Activated CD4-positive, alpha-beta T cell treated with anti-CD3 and anti-CD28 coated beads, Interleukin-2, amount 10 ng/mL, durations not matched to agents 24 days and 14 days (primary cell): ENCODE measurements around the gene LRRC15. TPM values are rescaled to one million over a fixed set of nuclear protein-coding genes. Genes with fewer than 3 reads are reported as not detected.

ENCODE experiments used
- DNase-seq: peaks from one replicate; pipeline ENCODE4 v3.0.0; 2022
- H3K27ac Mint-ChIP-seq: one replicate; pipeline ENCODE4 v1.8.0; 2022; ENCODE audit warnings: mild to moderate bottlenecking, mixed read lengths
- H3K27me3 Mint-ChIP-seq: one replicate; pipeline ENCODE4 v1.8.0; 2022; ENCODE audit warnings: mixed read lengths
- H3K36me3 Mint-ChIP-seq: one replicate; pipeline ENCODE4 v1.8.0; 2022; ENCODE audit warnings: low read depth, mild to moderate bottlenecking, mixed read lengths
- H3K4me1 Mint-ChIP-seq: one replicate; pipeline ENCODE4 v1.8.0; 2021; ENCODE audit warnings: mixed read lengths
- H3K4me3 Mint-ChIP-seq: one replicate; pipeline ENCODE4 v1.8.0; 2022; ENCODE audit warnings: mild to moderate bottlenecking, moderate library complexity, mixed read lengths
- H3K9me3 Mint-ChIP-seq: one replicate; pipeline ENCODE4 v1.8.0; 2021; ENCODE audit warnings: mixed read lengths
- intact Hi-C: fragments of 100-400 bp; cut with micrococcal nuclease; formaldehyde crosslinking; loops from one replicate; pipeline ENCODE4 v1.15.1; 2023
- total RNA-seq: library from RNA; stranded (reverse); gene quantifications from 2 replicates; pipeline ENCODE4 v1.2.3, GENCODE V29; 2022

Gene LRRC15
- total RNA-seq, 1 donor from 2014 or later, result not detected

DNA sequence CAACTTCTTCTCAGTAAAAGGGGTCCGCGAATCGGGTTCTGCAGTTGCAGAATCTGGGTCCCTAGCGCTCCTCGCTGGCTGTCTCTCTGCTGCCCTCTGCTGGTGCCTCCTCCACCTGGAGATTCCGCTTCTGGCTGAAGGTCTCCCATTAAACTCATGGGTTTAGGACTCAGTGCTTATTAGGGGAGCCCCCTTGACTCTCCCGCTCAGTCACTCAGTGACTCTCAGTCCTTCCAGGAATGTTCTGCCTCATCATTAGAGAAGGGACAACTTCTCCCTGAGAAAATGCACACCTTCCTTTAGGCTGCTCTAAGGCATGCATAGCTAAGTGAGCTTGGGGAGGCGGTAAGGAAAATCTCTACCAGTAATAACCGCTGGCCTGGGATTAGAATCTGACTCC, 25.5 kb downstream of the LRRC15 start:
- peaks cover 15% of the 10 kb centered on the region for H3K27me3 Mint-ChIP-seq
- intact Hi-C loops, result no loop called here
- no peaks in the 10 kb centered on the region for H3K9me3 Mint-ChIP-seq
- peak; percentile 91 for DNase-seq
- H3K4me3 Mint-ChIP-seq, result no peak overlapping the region
- H3K4me1 Mint-ChIP-seq, result peaks cover 2% of the 10 kb centered on the region
- H3K27ac Mint-ChIP-seq, result no peak overlapping the region
- H3K36me3 Mint-ChIP-seq, result no peaks in the 10 kb centered on the region

DNA sequence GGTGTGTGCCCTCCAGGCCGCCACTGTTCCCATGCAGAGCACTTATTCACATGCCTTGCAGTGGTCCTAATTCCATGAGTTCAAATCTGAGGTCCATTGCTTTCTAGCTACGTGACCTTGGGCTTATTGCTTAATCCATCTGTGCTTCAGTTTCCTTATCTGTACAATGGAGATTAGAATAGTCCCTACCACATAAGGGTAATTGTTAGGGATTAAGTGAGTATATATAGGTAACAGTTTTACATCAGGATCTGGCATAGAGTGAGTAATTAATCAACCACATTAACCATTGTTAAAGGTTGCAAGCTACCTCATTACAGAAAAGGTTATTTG, 26.0 kb downstream of the LRRC15 start:
- Mint-ChIP-seq H3K4me1 (peaks cover 2% of the 10 kb centered on the region), H3K36me3 (no peaks in the 10 kb centered on the region), H3K9me3 (no peaks in the 10 kb centered on the region), H3K27ac (no peak overlapping the region), H3K27me3 (peaks cover 15% of the 10 kb centered on the region), H3K4me3 (no peak overlapping the region)
- no peak for DNase-seq
- intact Hi-C loops, result no loop called here

DNA sequence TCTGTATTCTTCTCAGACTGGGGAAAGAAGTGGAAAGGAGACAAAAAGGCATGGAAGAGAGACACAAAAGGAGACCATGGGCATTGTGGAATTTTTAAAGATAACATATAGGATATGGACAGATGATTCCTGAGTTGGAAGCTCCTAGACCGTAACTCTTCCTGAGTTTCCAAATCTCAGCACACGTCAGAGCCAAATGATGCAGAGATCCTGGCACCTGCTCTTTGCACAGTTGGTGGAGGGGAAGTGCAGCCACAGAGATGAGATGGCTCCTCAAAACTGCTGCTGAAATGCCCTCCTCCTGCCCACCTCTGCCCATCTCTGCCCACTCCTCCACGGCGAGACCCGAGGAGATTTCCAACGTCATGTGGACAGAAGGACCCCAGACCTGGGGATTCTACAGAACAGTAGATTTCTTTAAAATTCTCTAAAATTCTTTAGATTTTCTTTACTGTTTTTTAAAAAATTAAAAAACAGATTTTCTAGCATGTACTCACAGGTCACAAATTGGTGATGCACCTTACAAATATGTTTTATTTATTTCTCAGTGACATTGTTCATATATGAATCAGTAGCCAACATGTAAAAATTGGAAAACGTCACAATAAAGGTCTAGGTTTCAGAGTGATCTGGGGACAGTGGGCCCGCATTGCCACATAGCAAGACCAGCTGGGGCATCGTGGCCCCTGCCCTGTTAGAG, 26.5 kb downstream of the LRRC15 start:
- intact Hi-C loops, result no loop called here
- H3K27me3 Mint-ChIP-seq, result peaks cover 16% of the 10 kb centered on the region
- no peak overlapping the region for H3K4me3 Mint-ChIP-seq
- no peaks in the 10 kb centered on the region for H3K36me3 Mint-ChIP-seq
- DNase-seq, result no peak
- peaks cover 2% of the 10 kb centered on the region for H3K4me1 Mint-ChIP-seq
- H3K27ac Mint-ChIP-seq, result no peak overlapping the region
- H3K9me3 Mint-ChIP-seq, result no peaks in the 10 kb centered on the region

DNA sequence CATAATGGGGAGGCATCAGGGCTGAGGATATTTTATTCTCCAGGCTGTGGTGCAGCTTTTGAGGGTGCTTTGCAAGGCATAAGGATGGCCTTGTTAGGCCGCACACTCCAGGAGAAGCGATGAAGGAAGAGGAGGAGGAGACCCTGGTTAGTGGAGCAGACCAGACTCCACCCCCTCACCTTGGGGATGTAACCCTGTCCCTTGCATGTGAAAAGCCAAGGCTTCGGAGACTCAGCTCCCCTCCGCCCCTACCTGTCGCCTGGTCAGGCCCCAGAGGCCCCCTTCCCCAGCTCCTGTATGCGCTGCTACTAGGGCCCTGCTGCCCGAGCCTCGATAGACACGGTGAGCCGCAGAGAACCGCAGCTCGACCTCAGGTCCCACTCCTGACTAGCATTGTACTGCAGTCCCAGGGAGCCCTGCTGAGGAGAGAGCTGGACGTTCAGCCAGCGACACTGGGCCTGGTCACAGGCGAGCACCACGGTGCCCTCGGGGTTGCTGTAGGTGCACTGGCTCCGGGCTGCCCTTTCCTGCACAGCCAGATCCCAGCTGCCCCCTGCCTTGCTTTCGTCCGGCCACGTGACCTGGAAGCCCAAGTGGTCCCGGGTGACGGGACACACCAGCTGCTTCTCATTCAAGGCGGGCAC, 28.7 kb downstream of the LRRC15 start:
- Mint-ChIP-seq H3K9me3 (no peaks in the 10 kb centered on the region), H3K4me3 (no peak overlapping the region), H3K4me1 (peaks cover 2% of the 10 kb centered on the region), H3K27ac (no peak overlapping the region), H3K27me3 (peaks cover 22% of the 10 kb centered on the region), H3K36me3 (no peaks in the 10 kb centered on the region)
- intact Hi-C loops, result no loop called here
- DNase-seq, result no peak

DNA sequence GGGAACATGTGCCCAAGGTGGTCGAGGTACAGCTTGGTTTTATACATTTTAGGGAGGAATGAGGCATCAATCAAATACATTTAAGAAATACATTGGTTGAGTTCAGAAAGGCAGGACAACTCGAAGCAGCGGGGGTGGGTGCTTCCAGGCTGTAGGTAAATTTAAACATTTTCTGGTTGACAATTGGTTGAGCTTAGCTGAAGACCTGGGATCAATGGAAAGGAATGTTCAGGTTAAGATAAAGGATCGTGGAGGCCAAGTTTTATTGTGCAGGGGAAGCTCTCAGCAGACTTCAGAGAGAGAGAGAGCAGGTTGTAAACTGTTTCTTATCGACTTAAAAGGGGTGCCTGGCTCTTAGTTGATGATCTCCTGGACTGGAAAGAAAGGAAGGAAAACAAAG, 29.7 kb downstream of the LRRC15 start:
- H3K36me3 Mint-ChIP-seq, result no peaks in the 10 kb centered on the region
- H3K27ac Mint-ChIP-seq, result no peak overlapping the region
- H3K4me3 Mint-ChIP-seq, result no peak overlapping the region
- H3K27me3 Mint-ChIP-seq, result peaks cover 26% of the 10 kb centered on the region
- H3K9me3 Mint-ChIP-seq, result no peaks in the 10 kb centered on the region
- DNase-seq, result no peak
- peaks cover 2% of the 10 kb centered on the region for H3K4me1 Mint-ChIP-seq
- intact Hi-C loops, result loop anchor here (10.0 kb wide), 1 partner anchor 145 kb away; the partner anchor contains the start of gene ATP13A3

DNA sequence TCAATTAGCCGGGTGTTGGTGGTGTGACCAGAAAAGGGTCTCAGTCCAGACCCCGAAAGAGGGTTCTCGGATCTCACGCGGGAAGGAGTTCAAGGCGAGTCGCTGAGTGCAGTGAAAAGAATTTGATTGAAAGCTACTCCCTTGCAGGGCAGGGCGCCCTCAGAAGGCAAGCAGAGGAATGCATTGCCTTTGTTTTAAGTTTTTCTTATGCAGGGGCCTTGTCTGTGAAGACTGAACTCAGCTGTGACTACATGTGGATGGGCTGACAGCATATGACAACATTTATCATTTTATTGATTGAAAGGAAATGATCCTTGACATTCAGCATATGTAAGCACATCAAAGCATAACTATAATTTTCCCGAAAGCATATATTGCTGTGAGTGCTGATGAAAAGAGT, 30.2 kb downstream of the LRRC15 start:
- H3K4me3 Mint-ChIP-seq, result no peak overlapping the region
- H3K4me1 Mint-ChIP-seq, result peaks cover 2% of the 10 kb centered on the region
- no peaks in the 10 kb centered on the region for H3K9me3 Mint-ChIP-seq
- H3K27me3 Mint-ChIP-seq, result peaks cover 24% of the 10 kb centered on the region
- no peaks in the 10 kb centered on the region for H3K36me3 Mint-ChIP-seq
- intact Hi-C loops, result loop anchor here (10.0 kb wide), 1 partner anchor 145 kb away; the partner anchor contains the start of gene ATP13A3
- no peak overlapping the region for H3K27ac Mint-ChIP-seq
- no peak for DNase-seq

DNA sequence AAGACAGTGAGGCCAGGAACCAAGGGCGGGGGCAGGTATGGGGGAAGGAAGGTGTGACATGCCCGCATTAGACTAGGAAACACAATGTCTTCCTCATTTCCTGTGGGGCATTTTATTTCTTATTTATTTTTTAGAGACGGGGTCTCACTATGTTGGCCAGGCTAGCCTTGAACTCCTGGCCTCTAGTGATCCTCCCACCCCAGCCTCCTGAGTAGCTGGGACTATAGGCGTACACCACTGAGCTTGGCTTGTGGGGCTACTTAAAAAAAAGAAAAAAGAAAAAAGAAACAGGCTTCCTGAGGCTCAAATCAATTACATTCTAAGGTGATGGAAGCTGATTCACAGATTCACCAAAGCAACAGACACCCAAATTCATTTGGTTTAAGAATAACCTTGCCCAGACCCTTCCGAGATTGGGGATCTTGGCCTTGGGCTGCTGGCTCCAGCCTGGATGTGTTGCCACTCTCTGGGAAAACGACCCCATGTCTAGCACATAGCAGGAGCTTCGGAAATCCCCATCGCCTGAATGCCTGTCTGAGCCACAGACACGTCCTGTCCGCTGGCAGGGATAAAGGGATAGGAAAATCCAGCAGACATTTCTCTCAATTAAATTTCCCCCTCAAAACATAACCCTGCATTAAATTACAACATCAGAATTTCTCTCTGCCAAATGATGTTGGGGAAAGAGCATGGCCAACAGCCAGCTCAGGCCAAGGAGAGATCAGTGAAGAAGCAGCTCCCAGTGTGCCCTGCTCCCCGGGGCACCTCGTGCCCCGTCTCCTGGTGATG, 31.4 kb downstream of the LRRC15 start:
- DNase-seq, result no peak
- no peak overlapping the region for H3K4me3 Mint-ChIP-seq
- H3K27ac Mint-ChIP-seq, result no peak overlapping the region

DNA sequence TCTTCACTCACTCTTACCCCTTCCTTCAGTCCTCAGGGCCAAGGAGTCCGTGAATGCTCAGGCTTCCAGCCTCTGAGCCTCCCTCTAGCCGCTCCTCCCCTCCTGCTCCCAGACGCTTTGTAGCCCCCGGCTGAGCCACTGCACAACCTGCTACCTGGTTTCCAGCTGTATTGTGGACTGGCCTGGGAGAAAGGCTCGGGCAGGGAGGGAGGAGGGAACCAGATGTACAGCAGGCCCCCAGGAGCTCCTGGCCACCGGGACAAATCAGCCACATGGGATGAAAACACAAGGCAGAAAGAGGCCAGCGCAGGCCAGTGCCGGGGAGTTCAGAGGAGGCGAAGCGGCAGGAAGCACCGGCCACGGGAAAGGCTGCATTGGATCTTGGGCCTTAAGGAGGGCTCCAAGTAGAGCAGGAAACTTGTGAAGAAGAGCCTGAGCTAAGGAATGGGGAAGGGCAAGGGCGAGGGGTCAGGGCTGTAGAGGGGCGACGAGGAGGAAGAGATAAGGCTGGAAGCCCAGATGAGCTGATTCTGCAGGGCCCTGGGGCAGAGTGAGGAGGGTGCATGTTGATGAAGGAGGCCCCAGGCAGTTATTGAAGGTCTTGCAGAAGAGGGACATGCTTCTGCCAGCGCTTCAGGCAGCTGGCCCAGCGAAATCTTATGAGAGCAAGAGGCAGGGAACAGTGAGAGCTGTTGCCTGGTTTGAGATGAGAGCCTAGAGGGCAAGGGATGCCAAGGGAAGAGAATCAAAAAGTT, 32.8 kb downstream of the LRRC15 start:
- peaks cover 28% of the 10 kb centered on the region for H3K27me3 Mint-ChIP-seq
- no peaks in the 10 kb centered on the region for H3K36me3 Mint-ChIP-seq
- H3K9me3 Mint-ChIP-seq, result no peaks in the 10 kb centered on the region
- intact Hi-C loops, result loop anchor here (10.0 kb wide), 1 partner anchor 148 kb away; the partner anchor contains the start of gene ATP13A3
- no peak overlapping the region for H3K4me3 Mint-ChIP-seq
- H3K27ac Mint-ChIP-seq, result no peak overlapping the region
- H3K4me1 Mint-ChIP-seq, result peaks cover 11% of the 10 kb centered on the region
- no peak for DNase-seq

More for the DNA sequence above, 31.4 kb downstream of the LRRC15 start:
- Mint-ChIP-seq H3K4me1 (peaks cover 6% of the 10 kb centered on the region), H3K9me3 (no peaks in the 10 kb centered on the region), H3K36me3 (no peaks in the 10 kb centered on the region), H3K27me3 (peaks cover 25% of the 10 kb centered on the region)
- intact Hi-C loops, result loop anchor here (10.0 kb wide), 1 partner anchor 147 kb away; the partner anchor contains the start of gene ATP13A3

DNA sequence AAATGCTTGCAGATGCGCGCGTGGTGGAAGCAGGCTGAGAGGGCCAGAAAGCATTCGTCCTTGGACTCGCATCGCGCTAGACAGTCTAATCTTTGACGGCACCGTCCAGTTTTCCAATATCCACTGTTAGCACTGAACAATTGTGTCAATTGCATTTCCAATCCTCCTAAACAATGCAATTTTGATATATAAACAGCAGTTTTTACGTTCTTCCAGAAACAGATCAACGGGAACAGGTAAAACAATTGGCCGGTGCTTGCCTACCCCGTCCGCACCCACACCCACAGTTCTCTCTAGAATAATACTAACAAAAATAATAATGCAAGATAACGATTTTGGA, 35.6 kb downstream of the LRRC15 start:
- intact Hi-C loops, result loop anchor here (1.0 to 10.0 kb wide), 5 partner anchors 63 to 261 kb away; partner anchors contain the start of gene ATP13A3
- H3K27ac Mint-ChIP-seq, result no peak overlapping the region
- H3K27me3 Mint-ChIP-seq, result peaks cover 32% of the 10 kb centered on the region
- H3K4me1 Mint-ChIP-seq, result peaks cover 11% of the 10 kb centered on the region
- H3K9me3 Mint-ChIP-seq, result no peaks in the 10 kb centered on the region
- no peak for DNase-seq
- no peaks in the 10 kb centered on the region for H3K36me3 Mint-ChIP-seq
- peak overlapping the region; percentile 80 for H3K4me3 Mint-ChIP-seq

DNA sequence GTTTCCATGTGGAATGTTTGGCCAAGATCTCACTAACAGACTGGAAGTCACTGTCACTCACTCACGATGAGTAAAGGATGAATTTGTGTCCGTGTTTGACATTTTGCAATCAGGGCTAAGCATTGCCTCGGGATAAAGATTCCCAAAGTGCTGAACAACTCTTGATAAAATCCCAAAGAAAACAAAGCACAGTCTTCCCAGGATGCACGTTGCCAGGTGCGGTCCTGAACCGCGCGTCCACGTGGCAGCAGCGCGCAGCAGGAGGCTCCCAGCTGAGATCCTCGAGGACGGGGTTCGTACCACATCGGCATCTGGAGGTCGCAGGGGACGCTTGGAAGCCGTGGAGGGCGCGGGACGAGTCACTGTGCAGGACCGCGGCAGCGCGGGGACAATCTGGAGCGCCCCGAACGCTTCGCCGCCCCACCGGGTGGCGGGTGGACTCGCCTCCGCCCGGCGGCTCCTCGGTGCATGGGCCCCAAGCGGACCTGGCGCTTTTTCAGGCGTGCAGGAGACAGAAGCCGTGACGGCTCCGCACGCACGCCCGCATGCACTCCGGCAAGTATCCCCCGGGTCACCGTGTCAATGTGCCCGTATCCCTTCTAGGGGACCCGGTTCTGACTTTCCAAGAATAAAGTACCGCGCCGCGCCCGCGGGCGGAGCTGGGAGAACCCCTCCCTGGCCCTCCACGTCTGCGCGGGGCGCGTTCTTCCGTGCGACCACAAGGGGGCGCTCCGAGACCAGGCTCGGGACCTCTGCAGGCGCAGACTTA, 36.1 kb downstream of the LRRC15 start:
- Mint-ChIP-seq H3K36me3 (no peaks in the 10 kb centered on the region), H3K4me3 (peak overlapping the region; percentile 80), H3K27ac (no peak overlapping the region), H3K9me3 (no peaks in the 10 kb centered on the region), H3K27me3 (peaks cover 30% of the 10 kb centered on the region), H3K4me1 (peaks cover 11% of the 10 kb centered on the region)
- intact Hi-C loops, result loop anchor here (1.0 to 10.0 kb wide), 5 partner anchors 63 to 261 kb away; partner anchors contain the start of gene ATP13A3
- DNase-seq, result peak; percentile 98

DNA sequence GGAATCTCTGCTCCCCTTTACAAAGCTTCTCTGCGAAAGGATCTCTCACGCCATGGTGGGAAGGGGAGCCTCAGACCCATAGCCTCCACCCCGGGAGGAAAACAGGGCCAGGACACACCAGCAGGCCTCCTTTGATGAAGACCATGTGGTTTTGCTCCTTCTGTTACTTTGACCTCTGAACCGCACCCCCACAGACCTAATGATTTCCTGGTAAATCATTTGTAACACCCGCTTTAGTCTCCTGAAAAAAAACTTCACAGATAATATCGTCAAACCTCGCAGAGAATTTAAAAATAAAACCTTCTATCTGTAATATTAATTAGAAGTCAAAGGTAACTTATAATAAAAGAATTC, 36.7 kb downstream of the LRRC15 start:
- no peak for DNase-seq
- no peaks in the 10 kb centered on the region for H3K9me3 Mint-ChIP-seq
- peaks cover 30% of the 10 kb centered on the region for H3K27me3 Mint-ChIP-seq
- no peaks in the 10 kb centered on the region for H3K36me3 Mint-ChIP-seq
- peak overlapping the region; percentile 39 for H3K27ac Mint-ChIP-seq
- H3K4me3 Mint-ChIP-seq, result peak overlapping the region; percentile 80
- intact Hi-C loops, result loop anchor here (1.0 to 10.0 kb wide), 5 partner anchors 64 to 262 kb away; partner anchors contain the start of gene ATP13A3
- peaks cover 11% of the 10 kb centered on the region for H3K4me1 Mint-ChIP-seq

DNA sequence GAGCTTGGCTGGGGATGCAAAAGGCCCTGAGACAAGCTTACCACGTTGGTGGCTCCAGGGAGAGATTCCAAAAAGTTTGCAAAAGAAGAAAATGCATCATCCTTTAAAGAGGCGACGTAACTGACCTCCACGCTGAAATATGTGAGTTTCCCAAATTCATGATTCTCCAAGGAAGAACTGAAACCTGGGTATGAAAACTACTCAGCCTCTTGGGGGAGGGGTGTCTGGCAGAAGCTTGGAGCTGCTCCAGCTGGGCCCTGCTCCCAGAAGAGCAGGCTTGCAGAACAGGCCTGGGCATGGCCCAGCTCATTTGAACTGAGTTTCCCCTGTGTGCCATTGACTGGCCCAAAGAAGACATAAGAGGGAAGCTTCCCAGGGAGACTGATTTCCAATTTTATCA, 39.0 kb downstream of the LRRC15 start:
- H3K27me3 Mint-ChIP-seq, result peaks cover 24% of the 10 kb centered on the region
- intact Hi-C loops, result loop anchor here (10.0 kb wide), 1 partner anchor 154 kb away; the partner anchor contains the start of gene ATP13A3
- peaks cover 11% of the 10 kb centered on the region for H3K4me1 Mint-ChIP-seq
- no peak overlapping the region for H3K27ac Mint-ChIP-seq
- H3K4me3 Mint-ChIP-seq, result no peak overlapping the region
- no peaks in the 10 kb centered on the region for H3K9me3 Mint-ChIP-seq
- H3K36me3 Mint-ChIP-seq, result no peaks in the 10 kb centered on the region
- no peak for DNase-seq

DNA sequence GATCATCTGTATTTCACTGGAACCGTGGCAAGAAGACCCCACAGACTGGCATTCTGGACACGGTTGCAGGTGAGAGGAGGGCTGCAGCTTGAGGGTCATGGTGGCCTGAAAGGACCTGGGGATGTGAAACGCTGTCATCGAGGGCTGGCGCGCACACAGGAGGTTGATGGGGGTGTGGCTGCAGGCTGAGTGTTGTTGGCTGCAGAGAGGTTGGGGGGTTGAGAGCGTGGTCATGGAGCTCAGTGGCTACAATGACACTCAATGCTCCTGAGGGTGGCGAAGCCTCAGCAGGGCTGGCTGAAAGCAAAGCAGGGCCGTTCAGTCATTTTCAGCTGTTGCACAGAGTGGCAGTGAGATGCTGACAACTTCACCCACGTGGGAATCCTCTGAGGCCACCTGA, 39.4 kb downstream of the LRRC15 start:
- Mint-ChIP-seq H3K4me1 (peaks cover 11% of the 10 kb centered on the region), H3K4me3 (no peak overlapping the region), H3K27ac (no peak overlapping the region), H3K9me3 (no peaks in the 10 kb centered on the region), H3K27me3 (peaks cover 20% of the 10 kb centered on the region), H3K36me3 (no peaks in the 10 kb centered on the region)
- no peak for DNase-seq
- intact Hi-C loops, result loop anchor here (10.0 kb wide), 1 partner anchor 155 kb away; the partner anchor contains the start of gene ATP13A3
